Measurements from ENCODE around the gene ARHGEF35.
"Not testable (repeated sequence)": the region's sequence is repeated elsewhere in the genome, so short reads cannot be mapped to it uniquely, and the experiment has no call there.

- TF ChIP-seq TAF1 (IDR thresholded peaks at IDR 0.05; ENCODE audit: low read depth, low read length); POLR2A (IDR thresholded peaks at IDR 0.05; ENCODE audit: low read depth, low read length); POLR2AphosphoS5 (IDR thresholded peaks at IDR 0.05; ENCODE audit: low read depth, low read length); POU2F2 (IDR thresholded peaks at IDR 0.05; ENCODE audit: low read depth, low read length); SPI1 (IDR thresholded peaks at IDR 0.05; ENCODE audit: low read depth, low read length); PAX5 (IDR thresholded peaks at IDR 0.05; ENCODE audit: insufficient read depth, low read length, severe bottlenecking): not testable (repeated sequence)
These were observed 7.8 kb downstream of the ARHGEF35 start for GRCh38 chr7:144187848-144188247.

Measured in GM12891 (cell line).